H9 (cell line): ENCODE measurements around the gene OCIAD1. TPM values are rescaled to one million over a fixed set of nuclear protein-coding genes. Genes with fewer than 3 reads are reported as not detected.

Experiments used
- DNase-seq: peaks from one replicate; pipeline ENCODE4 v3.0.0-alpha.2; 2017
- H2AFZ ChIP-seq: one replicate; pipeline ENCODE4 v1.6.1; 2013; ENCODE audit warnings: mild to moderate bottlenecking, low read length, control low read depth, moderate library complexity
- H2AK5ac ChIP-seq: 2 replicates; pipeline ENCODE4 v1.6.1; 2013; ENCODE audit warnings: low read length, control low read depth, mixed read lengths; ENCODE audit not compliant: insufficient read length
- H2BK120ac ChIP-seq: one replicate; pipeline ENCODE4 v1.6.1; 2013; ENCODE audit warnings: low read depth, mild to moderate bottlenecking, low read length, control low read depth, inconsistent platforms; ENCODE audit not compliant: poor library complexity, severe bottlenecking
- H2BK12ac ChIP-seq: 2 replicates; pipeline ENCODE4 v1.6.1; 2013; ENCODE audit warnings: low read length, control low read depth, mixed read lengths, low read depth; ENCODE audit not compliant: insufficient read length
- H2BK15ac ChIP-seq: 2 replicates; pipeline ENCODE4 v1.6.1; 2013; ENCODE audit warnings: low read depth, low read length, control low read depth
- H2BK20ac ChIP-seq: one replicate; pipeline ENCODE4 v1.6.1; 2013; ENCODE audit warnings: low read depth, mild to moderate bottlenecking, low read length, control low read depth, inconsistent platforms; ENCODE audit not compliant: poor library complexity, severe bottlenecking
- H2BK5ac ChIP-seq: 2 replicates; pipeline ENCODE4 v1.6.1; 2013; ENCODE audit warnings: low read length, control low read depth, mixed read lengths; ENCODE audit not compliant: insufficient read length
- H3K14ac ChIP-seq: 2 replicates; pipeline ENCODE4 v1.6.1; 2013; ENCODE audit warnings: low read length, control low read depth; ENCODE audit not compliant: insufficient read depth
- H3K18ac ChIP-seq: 2 replicates; pipeline ENCODE4 v1.6.1; 2013; ENCODE audit warnings: low read depth, mild to moderate bottlenecking, mixed read lengths, low read length, control low read depth; ENCODE audit not compliant: insufficient read length
- H3K23ac ChIP-seq: 2 replicates; pipeline ENCODE4 v1.6.1; 2013; ENCODE audit warnings: low read length, control low read depth, mixed read lengths, low read depth; ENCODE audit not compliant: insufficient read length
- H3K23me2 ChIP-seq: 2 replicates; pipeline ENCODE4 v1.6.1; 2013; ENCODE audit warnings: low read depth, mild to moderate bottlenecking, mixed read lengths, low read length, control low read depth; ENCODE audit not compliant: insufficient read length, poor library complexity, severe bottlenecking
- H3K27ac ChIP-seq: 2 replicates; pipeline ENCODE4 v1.5.1; 2013; ENCODE audit warnings: low read length, control low read depth, mixed read lengths, low read depth; ENCODE audit not compliant: insufficient read length
- H3K27me3 ChIP-seq: 2 replicates; pipeline ENCODE4 v1.6.1; 2013; ENCODE audit warnings: low read length, control low read depth, inconsistent platforms; ENCODE audit not compliant: insufficient read depth
- H3K4ac ChIP-seq: 2 replicates; pipeline ENCODE4 v1.6.1; 2013; ENCODE audit warnings: low read depth, mild to moderate bottlenecking, control low read depth, inconsistent platforms, low read length, moderate library complexity
- H3K4me1 ChIP-seq: 2 replicates; pipeline ENCODE4 v1.6.1; 2013; ENCODE audit warnings: low read length, control low read depth, inconsistent platforms; ENCODE audit not compliant: insufficient read depth
- H3K4me2 ChIP-seq: 2 replicates; pipeline ENCODE4 v1.6.1; 2013; ENCODE audit warnings: low read length, control low read depth, mixed read lengths; ENCODE audit not compliant: insufficient read length, insufficient read depth
- H3K56ac ChIP-seq: 2 replicates; pipeline ENCODE4 v1.6.1; 2013; ENCODE audit warnings: low read depth, mild to moderate bottlenecking, mixed read lengths, low read length, control low read depth; ENCODE audit not compliant: insufficient read length
- H3K79me1 ChIP-seq: 2 replicates; pipeline ENCODE4 v1.6.1; 2013; ENCODE audit warnings: low read depth, mild to moderate bottlenecking, moderate library complexity, low read length, control low read depth, inconsistent platforms; ENCODE audit not compliant: insufficient read depth, poor library complexity, severe bottlenecking
- H3K79me2 ChIP-seq: 2 replicates; pipeline ENCODE4 v1.6.1; 2013; ENCODE audit warnings: low read length, control low read depth, inconsistent platforms; ENCODE audit not compliant: insufficient read depth
- H3K9ac ChIP-seq: 2 replicates; pipeline ENCODE4 v1.6.1; 2013; ENCODE audit warnings: low read length, control low read depth, mixed read lengths; ENCODE audit not compliant: insufficient read length; ENCODE audit errors: extremely low read depth
- H3K9me3 ChIP-seq: one replicate; pipeline ENCODE4 v1.6.1; 2013; ENCODE audit warnings: low read depth, low read length, inconsistent platforms; ENCODE audit not compliant: control insufficient read depth
- H3T11ph ChIP-seq: one replicate; pipeline ENCODE4 v1.6.1; 2013; ENCODE audit warnings: mild to moderate bottlenecking, low read length, control low read depth, inconsistent platforms
- H4K20me1 ChIP-seq: one replicate; pipeline ENCODE4 v1.6.1; 2013; ENCODE audit not compliant: control insufficient read depth, insufficient read length, insufficient read depth
- H4K5ac ChIP-seq: 2 replicates; pipeline ENCODE4 v1.6.1; 2013; ENCODE audit warnings: low read depth, mild to moderate bottlenecking, mixed read lengths, low read length, control low read depth; ENCODE audit not compliant: insufficient read length
- H4K8ac ChIP-seq: replicated peaks from 2 replicates; pipeline ENCODE4 v1.6.1; 2013; ENCODE audit warnings: low read length, control low read depth, mixed read lengths, low read depth; ENCODE audit not compliant: insufficient read length
- H4K91ac ChIP-seq: 2 replicates; pipeline ENCODE4 v1.6.1; 2013; ENCODE audit warnings: low read depth, mild to moderate bottlenecking, moderate library complexity, mixed read lengths, low read length, control low read depth; ENCODE audit not compliant: insufficient read length
- H3K27ac Mint-ChIP-seq, 3 experiments: 2 replicates in 2 of 3; 3 replicates in 1 of 3; pipeline ENCODE4 v1.8.0; 2020 to 2021; ENCODE audit warnings: mixed read lengths in 3 of 3, mild to moderate bottlenecking in 1 of 3, moderate library complexity in 1 of 3
- H3K27me3 Mint-ChIP-seq: 2 replicates; pipeline ENCODE4 v1.8.0; 2021; ENCODE audit warnings: low read depth, mild to moderate bottlenecking, moderate library complexity, mixed read lengths
- H3K36me3 Mint-ChIP-seq, 3 experiments: 2 replicates in 2 of 3; 3 replicates in 1 of 3; pipeline ENCODE4 v1.8.0; 2020 to 2021; ENCODE audit warnings: low read depth in 3 of 3, mixed read lengths in 3 of 3; ENCODE audit not compliant: insufficient read depth in 1 of 3
- H3K4me1 Mint-ChIP-seq, 2 experiments: 2 replicates each; pipeline ENCODE4 v1.8.0; 2020; ENCODE audit warnings: mixed read lengths in 2 of 2
- H3K4me3 Mint-ChIP-seq, 2 experiments: 2 replicates in 1 of 2; 3 replicates in 1 of 2; pipeline ENCODE4 v1.8.0; 2020 to 2021; ENCODE audit warnings: mild to moderate bottlenecking in 2 of 2, mixed read lengths in 2 of 2, moderate library complexity in 1 of 2
- H3K9me3 Mint-ChIP-seq, 2 experiments: 2 replicates in 1 of 2; 3 replicates in 1 of 2; pipeline ENCODE4 v1.8.0; 2020; ENCODE audit warnings: mild to moderate bottlenecking in 2 of 2, mixed read lengths in 2 of 2, moderate library complexity in 1 of 2
- WGBS: extraction: QIAGEN DNeasy Blood & Tissue Kit; methylation state at CpG from one replicate; pipeline ENCODE4 v1.1.7; 2013; ENCODE audit warnings: missing lambda C conversion rate, low lambda C conversion rate, mixed read lengths; ENCODE audit not compliant: insufficient read length; ENCODE audit errors: extremely low coverage; 5-methylcytosine and 5-hydroxymethylcytosine counted together
- total RNA-seq: library from RNA; stranded (reverse); gene quantifications from 2 replicates; pipeline ENCODE4 v1.2.1, GENCODE V29; 2021
- TF ChIP-seq, protein P1 (sequence below): fragments of 200-600 bp; sonication (generic); conservative IDR thresholded peaks from 3 replicates; pipeline ENCODE4 v1.8.0; 2021; ENCODE audit warnings: antibody characterized with exemption, mild to moderate bottlenecking

OCIAD1 gene
- total RNA-seq, 1 experiment from 2014 or later = 169 TPM

DNA sequence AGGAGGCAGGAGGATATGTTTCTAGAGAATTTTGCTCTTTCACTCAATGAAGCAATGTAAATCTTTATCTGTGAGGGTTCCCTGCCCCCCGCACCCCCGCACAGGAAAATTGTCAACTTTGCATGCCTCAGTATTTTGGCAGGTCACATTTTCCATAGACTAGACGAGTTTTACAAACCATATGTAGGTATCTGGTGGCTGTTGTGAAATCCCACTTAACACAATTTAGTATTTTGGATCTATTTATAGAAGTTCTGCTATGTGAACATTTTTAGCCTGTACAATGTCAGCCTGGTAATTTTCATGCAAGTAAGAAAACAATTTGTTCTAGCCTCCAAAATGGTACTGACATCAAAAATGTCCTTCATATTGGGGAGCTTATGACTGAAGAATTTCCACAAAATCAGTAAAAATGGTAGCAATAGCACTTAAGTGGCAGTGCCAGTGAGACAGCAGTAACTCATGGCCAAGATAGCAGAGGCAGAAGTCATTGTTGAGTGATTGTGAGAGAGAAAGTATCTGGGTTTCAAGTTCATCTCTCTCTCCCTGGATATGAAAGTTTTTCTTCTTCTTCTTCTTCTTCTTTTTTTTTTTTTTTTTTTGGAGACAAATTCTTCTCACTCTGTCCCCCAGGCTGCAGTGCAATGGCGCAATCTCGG, 38.4 kb upstream of the OCIAD1 start:
- Histone ChIP-seq H4K5ac (no peak overlapping the region), H3K23ac (no peak overlapping the region), H4K91ac (no peak overlapping the region), H3K4me1 (no peaks in the 10 kb centered on the region; the same call in 1 of the 2 replicates), H3K27ac (no peak overlapping the region), H3K27me3 (no peaks in the 10 kb centered on the region), H3K56ac (no peak overlapping the region), H3T11ph (no peak overlapping the region), H4K8ac (no peak overlapping the region), H3K14ac (no peak overlapping the region), H2AK5ac (no peak overlapping the region), H2AFZ (no peak overlapping the region), H2BK5ac (no peak overlapping the region), H3K9me3 (no peaks in the 10 kb centered on the region), H3K18ac (no peak overlapping the region), H3K4me2 (no peak overlapping the region), H2BK120ac (no peak overlapping the region), H3K79me2 (no peaks in the 10 kb centered on the region), H3K79me1 (no peaks in the 10 kb centered on the region), H2BK15ac (no peak overlapping the region), H3K23me2 (no peaks in the 10 kb centered on the region), H4K20me1 (no peaks in the 10 kb centered on the region), H3K4ac (no peak overlapping the region), H3K9ac (no peak overlapping the region), H2BK12ac (no peak overlapping the region), H2BK20ac (no peak overlapping the region)
- no peak overlapping the region for H3K4me3 Mint-ChIP-seq
- no CpG with 5 or more reads among the region's 5 CpGs for WGBS
- no peak overlapping the region for H3K27ac Mint-ChIP-seq
- H3K4me1 Mint-ChIP-seq = peaks cover 9 to 15% of the 10 kb centered on the region in 2 experiments
- no peaks in the 10 kb centered on the region for H3K9me3 Mint-ChIP-seq
- no peak for DNase-seq
- TF ChIP-seq, protein P1, sequence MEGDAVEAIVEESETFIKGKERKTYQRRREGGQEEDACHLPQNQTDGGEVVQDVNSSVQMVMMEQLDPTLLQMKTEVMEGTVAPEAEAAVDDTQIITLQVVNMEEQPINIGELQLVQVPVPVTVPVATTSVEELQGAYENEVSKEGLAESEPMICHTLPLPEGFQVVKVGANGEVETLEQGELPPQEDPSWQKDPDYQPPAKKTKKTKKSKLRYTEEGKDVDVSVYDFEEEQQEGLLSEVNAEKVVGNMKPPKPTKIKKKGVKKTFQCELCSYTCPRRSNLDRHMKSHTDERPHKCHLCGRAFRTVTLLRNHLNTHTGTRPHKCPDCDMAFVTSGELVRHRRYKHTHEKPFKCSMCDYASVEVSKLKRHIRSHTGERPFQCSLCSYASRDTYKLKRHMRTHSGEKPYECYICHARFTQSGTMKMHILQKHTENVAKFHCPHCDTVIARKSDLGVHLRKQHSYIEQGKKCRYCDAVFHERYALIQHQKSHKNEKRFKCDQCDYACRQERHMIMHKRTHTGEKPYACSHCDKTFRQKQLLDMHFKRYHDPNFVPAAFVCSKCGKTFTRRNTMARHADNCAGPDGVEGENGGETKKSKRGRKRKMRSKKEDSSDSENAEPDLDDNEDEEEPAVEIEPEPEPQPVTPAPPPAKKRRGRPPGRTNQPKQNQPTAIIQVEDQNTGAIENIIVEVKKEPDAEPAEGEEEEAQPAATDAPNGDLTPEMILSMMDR = no peak
- H3K36me3 Mint-ChIP-seq = no peaks in the 10 kb centered on the region
- H3K27me3 Mint-ChIP-seq = no peaks in the 10 kb centered on the region
